DND-41 (cell line): Measurements from ENCODE around the gene ST6GALNAC3.

Source experiments
- EZH2 ChIP-seq: IDR thresholded peaks from 3 replicates; pipeline ENCODE4 v1.6.1; 2012; ENCODE audit warnings: borderline replicate concordance, low read depth, mild to moderate bottlenecking, moderate library complexity, low read length, inconsistent platforms; ENCODE audit not compliant: severe bottlenecking
- TF ChIP-seq, protein P1 (sequence below): IDR thresholded peaks from 2 replicates; pipeline ENCODE4 v1.5.1; 2012; ENCODE audit warnings: borderline replicate concordance, low read length, moderate library complexity, mild to moderate bottlenecking; ENCODE audit not compliant: poor library complexity, severe bottlenecking; ENCODE audit errors: extremely low read depth

DNA sequence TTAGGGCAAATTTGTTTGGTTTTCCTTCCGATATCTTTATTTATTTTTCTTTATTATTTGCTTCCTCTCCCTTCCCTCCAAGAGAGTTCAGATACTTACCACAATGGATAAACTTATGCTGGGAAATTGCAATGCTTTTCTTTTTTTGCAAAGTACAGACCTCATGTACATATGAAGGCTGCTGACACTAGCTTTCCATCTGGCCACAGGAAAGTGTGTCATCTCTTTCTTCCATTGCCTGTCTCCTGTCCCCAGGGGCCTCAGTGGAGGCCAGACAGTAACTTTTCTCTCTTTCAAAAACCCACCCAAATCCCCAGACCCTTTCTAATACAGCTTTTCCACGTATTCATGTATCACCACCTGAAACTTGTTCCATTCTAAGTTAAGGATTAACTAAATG lies 73.9 kb downstream of the ST6GALNAC3 start:
- TF ChIP-seq, protein P1, sequence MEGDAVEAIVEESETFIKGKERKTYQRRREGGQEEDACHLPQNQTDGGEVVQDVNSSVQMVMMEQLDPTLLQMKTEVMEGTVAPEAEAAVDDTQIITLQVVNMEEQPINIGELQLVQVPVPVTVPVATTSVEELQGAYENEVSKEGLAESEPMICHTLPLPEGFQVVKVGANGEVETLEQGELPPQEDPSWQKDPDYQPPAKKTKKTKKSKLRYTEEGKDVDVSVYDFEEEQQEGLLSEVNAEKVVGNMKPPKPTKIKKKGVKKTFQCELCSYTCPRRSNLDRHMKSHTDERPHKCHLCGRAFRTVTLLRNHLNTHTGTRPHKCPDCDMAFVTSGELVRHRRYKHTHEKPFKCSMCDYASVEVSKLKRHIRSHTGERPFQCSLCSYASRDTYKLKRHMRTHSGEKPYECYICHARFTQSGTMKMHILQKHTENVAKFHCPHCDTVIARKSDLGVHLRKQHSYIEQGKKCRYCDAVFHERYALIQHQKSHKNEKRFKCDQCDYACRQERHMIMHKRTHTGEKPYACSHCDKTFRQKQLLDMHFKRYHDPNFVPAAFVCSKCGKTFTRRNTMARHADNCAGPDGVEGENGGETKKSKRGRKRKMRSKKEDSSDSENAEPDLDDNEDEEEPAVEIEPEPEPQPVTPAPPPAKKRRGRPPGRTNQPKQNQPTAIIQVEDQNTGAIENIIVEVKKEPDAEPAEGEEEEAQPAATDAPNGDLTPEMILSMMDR: no peak
- no peak for TF ChIP-seq EZH2
